ENCODE data around the gene SDHD.
A peak's percentile ranks its signal among the peaks of the same experiment; 100 is the strongest.
"Not testable (repeated sequence)": the region's sequence is repeated elsewhere in the genome, so short reads cannot be mapped to it uniquely, and the experiment has no call there.

SDHD gene

DNA sequence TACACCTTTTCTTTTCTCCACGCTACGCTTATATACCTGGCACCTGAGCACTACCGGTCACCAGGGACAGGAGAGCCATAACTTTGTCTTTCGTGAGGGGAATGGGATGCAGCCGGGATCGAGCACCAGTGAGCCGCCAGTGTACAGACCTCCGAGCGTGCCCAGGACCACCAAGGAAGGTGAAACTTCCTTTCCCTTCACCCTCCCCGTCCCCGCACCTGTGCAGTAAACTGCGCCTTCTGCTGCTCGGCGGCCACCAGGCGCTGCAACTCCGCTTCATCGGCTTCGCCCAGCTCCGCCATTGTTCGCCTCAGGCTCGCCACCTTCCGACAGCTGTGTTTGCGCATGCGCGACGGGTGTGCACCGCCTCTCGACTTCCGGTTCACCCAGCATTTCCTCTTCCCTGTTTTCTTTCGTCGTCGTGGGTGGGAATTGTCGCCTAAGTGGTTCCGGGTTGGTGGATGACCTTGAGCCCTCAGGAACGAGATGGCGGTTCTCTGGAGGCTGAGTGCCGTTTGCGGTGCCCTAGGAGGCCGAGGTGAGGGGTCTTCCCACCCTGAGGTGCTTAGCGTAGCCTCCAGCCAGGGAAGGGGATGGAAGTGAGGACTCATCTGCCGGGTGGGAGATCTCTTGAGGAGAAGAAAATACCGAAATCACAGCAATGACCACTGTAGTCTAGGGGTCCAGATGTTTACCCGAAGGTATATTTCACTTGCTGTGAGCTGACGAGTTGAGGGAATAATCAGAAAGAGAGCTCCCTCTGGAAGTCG lies at the start of gene SDHD, which contains the start of gene TIMM8B:
Gene SDHD (plus strand): TSS at position 452 of the 770 bp plus-strand sequence. CDS start 35 bp downstream, at position 487.
Gene TIMM8B (minus strand): TSS at position 335 of the 770 bp plus-strand sequence. CDS start 33 bp downstream, at position 302.
- DNase-seq: peak; percentile 59 to 97 (median 93)

DNA sequence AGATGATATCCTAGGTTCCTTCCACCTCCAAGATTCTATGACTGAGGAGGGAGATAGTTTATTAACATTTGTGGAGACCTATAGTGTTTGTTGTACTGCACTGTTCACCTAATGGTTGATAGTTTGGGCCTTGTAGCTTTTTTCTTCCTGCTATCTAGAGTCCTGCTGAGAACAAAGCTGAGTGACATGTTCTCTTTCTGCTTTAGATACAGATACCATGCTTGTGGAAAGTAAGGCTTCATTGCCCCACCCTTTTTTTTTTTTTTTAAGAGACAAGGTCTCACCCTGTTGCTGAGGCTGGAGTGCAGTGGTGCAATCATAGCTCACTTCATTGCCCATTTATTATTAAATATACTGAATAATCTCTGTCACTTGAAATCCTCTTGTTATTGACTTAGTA lies 49.1 kb upstream of the SDHD start:
- DNase-seq: no peak

DNA sequence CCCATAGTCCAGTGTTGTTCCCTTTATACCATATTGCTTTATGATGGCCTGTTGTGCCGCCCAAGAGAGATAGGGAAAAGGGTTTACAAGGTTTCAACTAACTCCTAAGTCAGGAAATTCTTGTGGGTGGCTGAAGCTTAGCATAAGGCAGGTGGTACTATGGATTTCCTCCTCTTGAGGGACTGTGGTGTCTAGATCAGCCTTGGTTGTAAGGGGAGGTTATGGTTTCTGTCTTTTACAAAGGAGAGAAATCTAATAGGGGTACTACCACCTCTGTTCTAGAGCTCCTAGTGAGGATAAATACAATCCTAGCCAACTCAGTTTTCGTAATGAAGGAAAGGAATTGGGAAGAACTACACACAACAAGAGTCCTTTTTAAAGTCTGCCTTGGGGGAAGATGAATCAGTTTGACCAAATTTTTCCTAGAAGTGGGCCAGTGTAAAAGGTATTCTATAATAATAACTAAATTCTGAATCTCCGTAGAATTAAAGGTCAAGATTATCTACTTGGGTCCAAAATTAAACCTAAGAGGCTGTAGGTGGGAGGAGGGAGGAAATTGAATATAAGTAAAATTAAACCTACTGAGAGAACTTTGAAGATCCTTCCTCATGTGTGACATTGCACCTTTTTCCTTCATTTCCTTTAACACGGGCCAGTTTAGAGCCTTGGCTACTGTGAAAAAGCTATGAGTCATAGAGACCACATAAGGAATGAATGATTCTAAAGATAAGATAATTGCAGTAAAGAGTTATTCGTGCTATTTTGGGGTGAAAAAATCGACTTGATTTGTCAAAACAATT lies 44.3 kb upstream of the SDHD start:
- DNase-seq: no peak

DNA sequence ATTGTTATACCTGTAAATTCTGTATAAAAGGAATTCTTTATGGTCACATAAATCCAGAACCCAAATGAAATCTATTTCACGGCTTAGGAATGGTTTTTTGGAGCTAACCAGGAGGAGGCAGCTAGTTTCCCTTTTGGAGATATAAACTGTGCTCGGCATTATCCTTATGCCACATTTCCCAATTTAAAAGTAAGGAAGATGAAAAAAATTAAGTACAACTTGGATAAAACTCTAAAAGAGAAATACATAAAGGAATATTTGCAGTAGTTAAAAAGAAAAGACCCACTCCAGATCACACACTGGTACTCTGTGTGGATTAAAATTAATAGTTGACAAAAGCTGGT lies 43.7 kb upstream of the SDHD start:
- no peak for DNase-seq

DNA sequence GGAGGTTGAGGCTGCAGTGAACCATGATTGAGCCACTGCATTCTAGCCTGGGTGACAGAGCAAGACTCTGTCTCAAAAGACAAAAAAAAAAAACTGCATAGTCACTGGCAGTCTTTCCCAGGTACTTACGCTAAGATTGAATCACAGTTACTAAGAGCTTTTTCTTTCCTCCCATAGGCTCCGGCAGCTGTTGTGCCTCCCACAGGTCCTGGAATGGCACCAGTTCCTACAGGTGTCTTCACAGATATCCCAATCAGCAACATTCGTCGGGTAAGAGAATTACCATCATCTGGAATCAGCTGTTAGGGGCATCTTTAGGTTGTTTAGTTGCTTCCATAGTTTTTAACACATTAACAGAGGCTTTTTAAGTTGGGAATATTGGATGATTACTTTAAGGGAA lies 41.7 kb upstream of the SDHD start:
- no peak for DNase-seq

DNA sequence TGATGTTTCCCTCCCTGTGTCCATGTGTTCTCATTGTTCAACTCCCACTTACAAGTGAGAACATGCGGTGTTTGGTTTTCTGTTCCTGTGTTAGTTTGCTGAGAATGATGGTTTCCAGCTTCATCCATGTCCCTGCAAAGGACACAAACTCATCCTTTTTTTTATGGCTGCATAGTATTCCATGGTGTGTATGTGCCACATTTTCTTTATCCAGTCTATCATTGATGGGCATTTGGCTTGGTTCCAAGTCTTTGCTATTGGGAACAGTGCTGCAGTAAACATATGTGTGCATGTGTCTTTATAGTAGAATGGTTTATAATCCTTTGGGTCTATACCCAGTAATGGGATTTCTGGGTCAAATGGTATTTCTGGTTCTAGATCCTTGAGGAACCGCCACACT lies 40.0 kb upstream of the SDHD start:
- DNase-seq: not testable (repeated sequence)

DNA sequence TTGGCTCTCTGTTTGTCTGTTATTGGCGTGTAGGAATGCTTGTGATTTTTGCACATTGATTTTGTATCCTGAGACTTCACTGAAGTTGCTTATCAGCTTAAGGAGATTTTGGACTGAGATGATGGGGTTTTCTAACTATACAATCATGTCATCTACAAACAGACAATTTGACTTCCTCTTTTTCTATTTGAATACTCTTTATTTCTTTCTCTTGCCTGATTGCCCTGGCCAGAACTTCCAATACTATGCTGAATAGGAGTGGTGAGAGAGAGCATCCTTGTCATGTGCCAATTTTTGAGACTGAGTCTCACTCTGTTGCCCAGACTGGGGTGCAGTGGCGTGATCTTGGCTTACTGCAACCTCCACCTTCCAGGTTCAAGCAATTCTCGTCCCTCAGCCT lies 38.4 kb upstream of the SDHD start:
- DNase-seq: not testable (repeated sequence)

DNA sequence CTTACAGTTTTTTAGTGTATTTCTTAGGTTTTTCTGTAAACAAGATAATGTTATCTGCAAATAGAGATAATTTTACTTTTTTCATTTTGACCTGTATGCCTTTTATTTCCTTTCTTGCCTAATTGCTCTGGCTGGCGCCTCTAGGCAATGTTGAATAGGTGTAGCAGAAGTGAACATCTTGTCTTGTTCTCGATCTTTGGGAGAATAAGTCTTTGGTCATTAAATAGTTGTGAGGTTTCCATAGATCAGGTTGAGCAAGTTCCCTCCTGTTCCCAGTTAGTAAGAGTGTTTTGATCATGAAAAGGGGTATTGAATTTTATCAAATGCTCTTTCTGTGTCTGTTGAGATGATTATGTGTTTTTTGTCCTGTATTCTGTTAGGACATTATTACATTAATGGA lies 36.9 kb upstream of the SDHD start:
- no peak for DNase-seq

DNA sequence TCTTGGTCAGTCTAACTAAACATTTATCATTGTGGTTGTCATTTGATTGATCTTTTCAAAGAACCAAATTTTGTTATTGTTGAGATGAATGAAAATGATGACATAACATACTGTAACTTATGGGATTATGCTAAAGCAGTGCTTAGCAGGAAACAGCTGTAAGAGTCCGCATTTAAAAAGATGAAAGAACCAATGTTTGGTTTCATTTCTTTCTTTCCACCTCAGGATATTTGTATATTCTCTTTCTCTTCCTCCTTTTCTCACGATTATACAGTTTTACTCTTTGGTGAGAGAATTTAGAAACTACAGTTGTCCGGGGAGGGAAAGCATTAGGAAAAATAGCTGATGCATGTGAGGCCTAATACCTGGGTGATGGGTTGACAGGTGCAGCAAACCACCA lies 36.0 kb upstream of the SDHD start:
- DNase-seq: no peak

DNA sequence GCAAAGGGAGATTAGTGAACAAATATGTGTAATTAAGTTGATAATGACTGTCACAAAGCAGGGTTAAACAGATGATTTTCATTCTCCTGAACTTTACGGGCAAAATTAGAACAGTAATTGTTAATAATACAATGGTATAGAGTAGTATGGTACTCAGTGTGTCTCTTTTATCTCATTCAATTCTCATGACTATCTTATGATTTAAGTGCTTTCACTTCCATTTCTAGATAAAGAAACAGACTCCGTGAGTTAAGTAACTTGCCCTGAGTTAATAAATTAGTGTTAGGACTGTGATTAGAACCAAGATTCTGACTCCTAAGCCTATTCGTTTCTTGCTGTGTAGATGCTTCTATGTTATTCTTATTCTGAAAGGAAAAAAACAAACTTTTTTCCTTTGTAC lies 34.9 kb upstream of the SDHD start:
- DNase-seq: no peak

DNA sequence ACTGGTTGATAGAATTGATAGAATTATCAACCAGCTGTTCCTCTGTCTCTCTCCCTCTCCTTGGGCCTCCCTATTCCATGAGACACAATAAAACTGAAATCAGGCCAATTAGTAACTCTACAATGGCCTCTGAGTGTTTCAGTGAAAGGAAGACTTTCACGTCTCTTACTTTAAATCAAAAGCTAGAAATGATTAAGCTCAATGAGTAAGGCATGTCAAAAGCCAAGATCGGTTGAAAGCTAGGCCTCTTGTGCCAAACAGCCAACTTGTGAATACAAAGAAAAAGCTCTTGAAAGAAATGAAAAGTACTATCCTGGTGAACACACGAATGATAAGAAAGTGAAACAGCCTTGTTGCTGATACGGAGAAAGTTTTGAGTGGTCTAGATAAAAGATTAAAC lies 29.5 kb upstream of the SDHD start:
- DNase-seq: no peak

DNA sequence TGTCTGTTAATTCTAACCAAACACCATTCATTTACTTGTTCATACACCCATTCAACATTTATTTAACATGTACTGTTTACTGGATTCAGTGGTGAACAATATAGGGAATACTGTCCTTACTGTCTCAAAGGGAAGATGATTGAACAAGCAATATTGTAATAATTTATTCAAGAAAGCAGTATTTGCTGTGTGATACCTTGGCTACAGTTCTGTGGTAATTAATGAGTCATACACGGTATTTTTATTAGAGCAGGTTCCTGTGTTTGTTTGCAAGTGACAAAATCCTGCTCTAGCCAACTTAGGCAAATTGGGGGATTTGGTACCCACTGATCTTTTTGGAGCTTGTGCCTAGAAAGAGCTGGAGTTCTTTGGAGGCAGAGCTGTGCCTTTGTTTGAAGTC lies 28.6 kb upstream of the SDHD start:
- DNase-seq: no peak

DNA sequence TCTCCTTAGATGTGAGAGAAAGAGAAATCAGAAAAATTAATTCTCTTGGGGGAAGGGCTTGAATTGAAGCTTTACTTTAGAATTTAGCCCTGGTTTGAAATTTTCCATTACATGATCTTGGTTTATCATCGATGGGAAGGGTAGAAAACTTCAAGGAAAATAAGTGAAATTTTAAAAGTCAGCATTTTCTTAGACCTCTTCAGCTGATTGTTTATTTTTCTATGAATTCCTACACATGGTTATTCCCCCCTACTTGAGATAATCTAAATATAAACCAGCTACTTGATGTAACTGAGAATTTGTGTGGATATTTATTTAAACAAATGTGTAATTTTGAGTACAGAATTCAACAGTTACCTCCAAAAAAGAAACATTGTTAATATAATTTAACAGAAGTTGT lies 23.8 kb upstream of the SDHD start:
- DNase-seq: no peak

DNA sequence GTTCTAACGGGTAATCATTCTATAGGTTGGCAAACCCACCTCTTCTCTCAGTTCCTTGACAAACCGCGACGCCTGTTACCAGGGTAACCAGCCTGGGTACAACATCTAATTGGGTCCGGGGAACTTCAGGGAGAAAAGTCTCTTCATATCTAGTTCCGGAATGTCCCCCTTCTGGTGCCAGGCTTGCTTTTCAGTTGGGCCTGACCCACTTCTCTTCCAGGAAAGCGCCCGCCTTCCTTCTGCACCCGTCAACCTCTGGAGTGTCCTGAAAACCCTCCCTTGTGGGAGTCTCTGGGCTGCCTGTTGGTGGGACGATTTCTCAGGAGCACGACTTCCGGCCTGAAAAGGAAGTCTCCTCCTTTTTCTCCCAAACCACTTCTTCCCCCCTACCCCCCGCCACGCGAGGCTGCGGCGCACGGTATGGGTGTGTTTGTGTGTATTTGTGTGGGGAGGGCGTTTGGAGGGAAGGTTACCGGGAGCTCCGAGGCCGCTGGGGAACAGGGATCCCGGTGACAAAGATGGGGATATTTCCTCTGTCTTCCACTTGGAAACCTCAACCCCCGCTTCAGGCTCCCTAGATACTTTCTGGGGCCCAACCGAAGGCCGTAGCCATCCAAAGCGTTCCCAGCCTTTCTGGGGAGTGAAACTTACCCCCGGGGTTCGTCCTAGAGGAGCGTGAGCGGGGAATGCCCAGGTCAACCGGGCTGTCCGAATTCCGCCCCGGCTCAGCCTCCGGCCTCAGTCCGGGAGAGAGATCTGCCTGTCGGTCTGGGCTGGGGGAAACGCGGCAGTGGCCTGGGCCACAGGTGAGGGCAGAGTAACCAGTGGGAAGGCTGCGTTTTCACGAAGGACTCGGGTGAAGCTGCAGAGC lies 12.5 kb upstream of the SDHD start, which contains the start of the genes NKAPD1 and PIH1D2:
Gene NKAPD1 (plus strand): TSS at position 359 of the 871 bp plus-strand sequence. CDS start 1,276 bp downstream, outside the sequence.
Gene PIH1D2 (minus strand): TSS at position 77 of the 871 bp plus-strand sequence. CDS start 843 bp downstream, outside the sequence.
- DNase-seq: peak; percentile 22 to 91 (median 74)

DNA sequence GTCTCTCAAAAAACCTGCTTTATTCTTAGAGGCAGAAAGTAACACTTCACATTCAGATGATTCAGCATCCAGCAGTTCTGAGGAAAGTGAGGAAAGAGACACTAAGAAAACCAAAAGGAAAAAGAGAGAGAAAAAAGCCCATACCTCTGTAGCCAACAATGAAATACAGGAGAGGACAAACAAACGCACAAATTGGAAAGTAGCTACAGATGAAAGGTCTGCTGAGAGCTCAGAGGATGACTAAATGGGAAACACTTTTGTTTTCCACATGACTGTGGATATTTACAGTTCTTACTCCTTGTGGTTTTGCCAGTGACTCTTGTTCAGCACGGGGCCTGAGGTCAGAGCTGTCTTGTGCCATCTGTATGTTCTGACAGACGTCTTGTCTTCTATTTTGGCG lies 3.9 kb upstream of the SDHD start:
- DNase-seq: no peak

DNA sequence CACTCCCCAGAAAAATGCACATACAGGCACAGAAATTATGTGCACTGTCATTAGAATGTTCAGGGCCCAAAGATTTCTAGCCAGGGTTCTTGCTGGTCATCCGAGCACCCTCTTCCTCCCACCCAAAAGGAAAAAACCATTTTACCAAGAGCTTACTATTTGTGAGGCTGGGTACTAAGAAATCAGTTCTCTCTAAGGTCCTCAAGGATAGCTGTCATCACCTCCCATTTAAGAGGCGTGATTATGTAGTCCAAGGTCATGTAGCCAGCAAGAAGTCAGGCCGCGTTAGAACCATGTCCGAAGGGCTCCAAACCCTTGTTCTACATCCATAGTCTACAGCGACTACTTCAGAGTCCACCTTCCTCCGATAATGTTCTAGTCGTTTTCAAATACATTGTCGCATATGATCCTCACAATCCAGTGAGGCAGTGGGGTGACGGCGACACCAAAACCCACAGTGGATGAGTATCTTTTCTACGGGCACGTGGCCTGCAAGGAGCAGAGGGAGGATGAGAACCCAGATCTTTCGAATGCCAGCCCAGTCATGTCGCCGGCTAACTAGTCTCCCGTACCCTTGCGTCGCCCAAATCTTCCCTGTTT lies 751 bp upstream of the SDHD start:
- peak in 14 of 58 donors; percentile 7 to 49 (median 26) for DNase-seq

DNA sequence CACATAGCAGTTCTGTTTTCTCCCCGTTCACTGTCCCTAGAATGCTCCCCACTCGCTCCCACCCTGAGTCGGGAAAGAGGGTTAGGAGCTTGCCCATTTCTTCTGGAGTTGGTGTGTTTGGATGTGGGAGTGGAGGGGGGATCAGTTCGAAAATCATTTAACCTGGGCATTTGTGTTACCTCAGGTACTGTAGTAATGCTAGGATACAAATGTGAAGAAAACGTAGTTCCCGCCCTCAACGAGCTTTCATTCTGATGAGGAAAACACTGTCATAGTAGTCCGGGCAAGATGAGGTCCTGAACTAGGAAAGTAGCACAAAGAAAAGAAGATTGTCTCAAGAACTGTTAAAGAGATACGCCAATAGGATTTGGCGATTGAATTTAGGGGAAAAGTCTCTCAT lies 539 bp downstream of the SDHD start:
- no peak for DNase-seq

DNA sequence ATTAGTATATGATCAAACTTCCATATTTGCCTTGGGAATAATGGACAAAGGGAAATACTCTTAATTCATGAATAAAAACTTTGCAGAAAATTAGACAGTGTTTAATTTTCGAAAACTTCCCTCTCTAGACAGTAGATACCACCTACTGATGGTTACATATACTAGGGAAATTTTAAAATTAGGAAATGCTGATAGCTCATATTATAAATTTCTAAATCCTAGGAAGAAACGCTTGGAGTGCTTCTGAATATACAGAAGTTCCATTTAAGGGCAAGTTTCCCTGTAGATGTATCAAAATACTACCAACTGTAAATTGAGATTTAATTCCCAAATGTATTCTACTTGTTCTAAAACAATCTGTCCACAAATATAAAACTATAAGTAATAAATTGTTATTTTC lies 8.6 kb downstream of the SDHD start:
- not testable (repeated sequence) for DNase-seq

DNA sequence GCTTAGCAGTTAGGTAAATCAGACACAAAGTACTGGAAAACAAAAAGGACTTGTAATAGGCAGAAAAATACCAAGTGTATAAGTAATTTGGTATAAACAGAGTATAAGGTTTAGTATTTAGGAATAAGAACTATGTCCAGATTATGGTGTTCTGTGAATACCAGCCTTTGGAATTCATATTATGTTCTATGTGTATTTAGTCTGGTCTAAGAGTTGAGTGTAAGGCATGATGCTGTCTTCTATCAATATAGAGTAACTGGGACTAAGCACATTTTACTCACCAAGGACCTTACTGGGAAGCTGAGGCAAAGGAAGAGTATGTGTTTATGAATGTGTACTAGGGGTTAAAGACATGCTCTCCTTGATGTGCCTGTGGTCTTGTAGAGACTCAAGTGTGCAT lies 9.5 kb downstream of the SDHD start:
- DNase-seq: no peak

DNA sequence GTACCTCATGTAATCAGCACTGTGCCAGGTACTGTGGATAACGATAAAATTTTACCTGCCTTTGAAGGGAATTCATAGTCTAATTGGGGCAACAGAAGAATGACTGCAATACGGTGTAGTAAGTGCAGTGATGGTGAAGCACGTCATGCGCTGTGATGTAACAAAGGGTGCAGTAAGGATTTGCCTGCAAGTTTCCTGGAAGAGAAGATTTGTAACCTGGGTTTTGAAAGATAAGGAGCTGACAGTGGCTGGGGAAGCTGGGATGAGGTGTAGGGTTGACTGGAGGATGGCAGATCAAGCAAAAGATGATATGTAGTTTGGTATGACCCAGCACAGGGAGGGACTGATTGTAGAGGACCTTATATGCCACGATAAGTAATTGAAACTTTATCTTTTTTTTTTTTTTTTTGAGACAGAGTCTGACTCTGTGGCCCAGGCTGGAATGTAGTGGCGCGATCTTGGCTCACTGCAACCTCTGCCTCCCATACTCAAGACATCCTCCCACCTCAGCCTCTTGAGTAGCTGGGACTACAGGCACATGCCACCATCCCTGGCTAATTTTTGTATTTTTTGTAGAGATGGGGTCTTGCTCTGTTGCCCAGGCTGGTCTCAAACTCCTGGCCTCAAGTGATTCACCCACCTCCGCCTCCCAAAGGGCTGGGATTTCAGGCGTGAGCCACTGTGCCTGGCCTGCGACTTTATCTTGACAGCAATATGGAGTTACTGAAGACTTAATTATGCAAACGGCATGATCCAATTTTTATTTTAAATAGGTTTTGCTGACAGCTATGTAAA lies 11.3 kb downstream of the SDHD start:
- no peak for DNase-seq
